Measurements from ENCODE around the gene KASH5.
A peak's percentile ranks its signal among the peaks of the same experiment; 100 is the strongest.

DNA sequence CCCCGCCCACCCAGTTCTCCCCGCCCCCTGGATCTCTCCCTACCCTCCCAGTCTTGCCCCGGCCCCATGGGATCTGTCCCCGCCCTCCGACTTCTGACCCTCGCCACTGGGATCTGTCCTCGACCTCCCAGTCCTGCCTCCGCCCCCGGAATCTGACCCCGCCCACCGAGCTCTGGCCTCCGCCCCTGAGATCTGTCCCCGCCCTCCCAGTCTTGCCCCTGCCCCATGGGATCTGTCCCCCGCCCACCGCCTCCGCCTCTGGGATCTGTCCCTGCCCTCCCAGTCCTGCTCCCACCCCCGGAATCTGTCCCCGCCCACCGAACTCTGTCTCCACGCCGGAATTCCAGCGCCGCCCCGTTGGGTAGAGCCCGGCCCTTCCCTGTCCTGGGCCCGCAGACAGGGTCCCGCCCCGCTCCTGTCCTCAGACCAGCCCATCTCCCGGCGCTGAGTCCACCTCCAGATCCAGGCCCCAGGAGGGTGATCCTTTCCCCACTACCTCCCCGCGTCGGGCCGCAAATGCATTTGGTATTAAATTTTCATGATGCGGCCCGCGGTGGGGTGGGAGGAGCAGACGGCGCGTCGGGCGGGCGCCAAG lies 54.8 kb downstream of the KASH5 start:
- TF ChIP-seq POLR2A (IDR thresholded peaks at IDR 0.05), result peak in 1 of 4 donors; percentile 33
- TF ChIP-seq, protein P1, sequence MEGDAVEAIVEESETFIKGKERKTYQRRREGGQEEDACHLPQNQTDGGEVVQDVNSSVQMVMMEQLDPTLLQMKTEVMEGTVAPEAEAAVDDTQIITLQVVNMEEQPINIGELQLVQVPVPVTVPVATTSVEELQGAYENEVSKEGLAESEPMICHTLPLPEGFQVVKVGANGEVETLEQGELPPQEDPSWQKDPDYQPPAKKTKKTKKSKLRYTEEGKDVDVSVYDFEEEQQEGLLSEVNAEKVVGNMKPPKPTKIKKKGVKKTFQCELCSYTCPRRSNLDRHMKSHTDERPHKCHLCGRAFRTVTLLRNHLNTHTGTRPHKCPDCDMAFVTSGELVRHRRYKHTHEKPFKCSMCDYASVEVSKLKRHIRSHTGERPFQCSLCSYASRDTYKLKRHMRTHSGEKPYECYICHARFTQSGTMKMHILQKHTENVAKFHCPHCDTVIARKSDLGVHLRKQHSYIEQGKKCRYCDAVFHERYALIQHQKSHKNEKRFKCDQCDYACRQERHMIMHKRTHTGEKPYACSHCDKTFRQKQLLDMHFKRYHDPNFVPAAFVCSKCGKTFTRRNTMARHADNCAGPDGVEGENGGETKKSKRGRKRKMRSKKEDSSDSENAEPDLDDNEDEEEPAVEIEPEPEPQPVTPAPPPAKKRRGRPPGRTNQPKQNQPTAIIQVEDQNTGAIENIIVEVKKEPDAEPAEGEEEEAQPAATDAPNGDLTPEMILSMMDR (IDR thresholded peaks at IDR 0.05), result no peak

All from esophagus squamous epithelium (tissue), 4 donors.